Cardiac muscle cell (in vitro differentiated cells and primary cell): ENCODE measurements around the gene SAE1. TPM values are rescaled to one million over a fixed set of nuclear protein-coding genes. Genes with fewer than 3 reads are reported as not detected.
A peak's percentile ranks its signal among the peaks of the same experiment; 100 is the strongest.

Source experiments
- DNase-seq, 2 donors: peaks; one replicate each; pipeline versions ENCODE4 v3.0.0 to v3.0.0-alpha.2; 2010 to 2017; ENCODE audit warnings: low read depth in 1 of 2, low spot score in 1 of 2
- H3K27ac ChIP-seq: fragments of 200-600 bp; sonication (generic); 2 replicates; pipeline ENCODE4 v1.5.1; 2016
- H3K27me3 ChIP-seq: fragments of 200-600 bp; sonication (generic); 2 replicates; pipeline ENCODE4 v1.6.0; 2016; ENCODE audit warnings: control low read depth
- H3K36me3 ChIP-seq: fragments of 200-600 bp; sonication (generic); 2 replicates; pipeline ENCODE4 v1.5.1; 2016; ENCODE audit warnings: control low read depth
- H3K4me1 ChIP-seq: fragments of 200-600 bp; sonication (generic); 2 replicates; pipeline ENCODE4 v1.8.1; 2017; ENCODE audit warnings: low read depth, mild to moderate bottlenecking, mixed run types
- H3K4me3 ChIP-seq: fragments of 200-600 bp; sonication (generic); 2 replicates; pipeline ENCODE4 v1.5.1; 2016; ENCODE audit warnings: mild to moderate bottlenecking
- H3K9me3 ChIP-seq: fragments of 200-600 bp; sonication (generic); 2 replicates; pipeline ENCODE4 v1.5.1; 2017; ENCODE audit warnings: low read depth, mild to moderate bottlenecking, control low read depth
- polyA plus RNA-seq: library from polyadenylated mRNA; unstranded; fragments of >200 nt; fragmentation: Nextera tagmentation; extraction: Ambion mirVana; gene quantifications from 2 replicates; pipeline ENCODE4 v1.2.1, GENCODE V29; 2016
- total RNA-seq: library from RNA; depleted of rRNA; stranded (reverse); fragments of >200 nt; gene quantifications from 2 replicates; pipeline ENCODE4 v1.2.3, GENCODE V29; 2016
- TF ChIP-seq, protein P1 (sequence below): IDR thresholded peaks from 2 replicates; pipeline ENCODE4 v1.5.1; 2012; ENCODE audit warnings: low read depth, mild to moderate bottlenecking, low read length

Gene SAE1
- total and polyA plus RNA-seq, 2 experiments from 2014 or later, result 128 to 171 TPM

DNA sequence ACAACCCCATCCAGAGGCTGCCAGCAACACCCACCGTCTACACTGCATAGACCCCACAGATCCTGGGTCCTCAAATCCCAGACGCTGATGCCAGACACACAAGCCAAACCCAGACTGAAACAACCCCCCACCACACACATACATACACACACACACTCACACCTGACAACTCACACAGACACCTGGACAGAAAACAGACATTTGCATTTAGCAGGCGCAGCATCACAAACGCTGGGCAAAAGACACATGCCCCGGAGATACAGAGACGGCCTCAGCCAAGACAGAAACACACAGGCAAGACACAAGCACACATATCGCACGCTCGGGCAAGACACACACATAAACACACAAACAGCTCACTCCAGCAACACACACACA, 99.0 kb downstream of the SAE1 start:
- no peak for DNase-seq
- peaks cover 20% of the 10 kb centered on the region for H3K4me1 ChIP-seq
- peak overlapping the region; percentile 20 for H3K27ac ChIP-seq
- TF ChIP-seq, protein P1, sequence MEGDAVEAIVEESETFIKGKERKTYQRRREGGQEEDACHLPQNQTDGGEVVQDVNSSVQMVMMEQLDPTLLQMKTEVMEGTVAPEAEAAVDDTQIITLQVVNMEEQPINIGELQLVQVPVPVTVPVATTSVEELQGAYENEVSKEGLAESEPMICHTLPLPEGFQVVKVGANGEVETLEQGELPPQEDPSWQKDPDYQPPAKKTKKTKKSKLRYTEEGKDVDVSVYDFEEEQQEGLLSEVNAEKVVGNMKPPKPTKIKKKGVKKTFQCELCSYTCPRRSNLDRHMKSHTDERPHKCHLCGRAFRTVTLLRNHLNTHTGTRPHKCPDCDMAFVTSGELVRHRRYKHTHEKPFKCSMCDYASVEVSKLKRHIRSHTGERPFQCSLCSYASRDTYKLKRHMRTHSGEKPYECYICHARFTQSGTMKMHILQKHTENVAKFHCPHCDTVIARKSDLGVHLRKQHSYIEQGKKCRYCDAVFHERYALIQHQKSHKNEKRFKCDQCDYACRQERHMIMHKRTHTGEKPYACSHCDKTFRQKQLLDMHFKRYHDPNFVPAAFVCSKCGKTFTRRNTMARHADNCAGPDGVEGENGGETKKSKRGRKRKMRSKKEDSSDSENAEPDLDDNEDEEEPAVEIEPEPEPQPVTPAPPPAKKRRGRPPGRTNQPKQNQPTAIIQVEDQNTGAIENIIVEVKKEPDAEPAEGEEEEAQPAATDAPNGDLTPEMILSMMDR, result no peak
- no peaks in the 10 kb centered on the region for H3K36me3 ChIP-seq
- no peaks in the 10 kb centered on the region for H3K27me3 ChIP-seq
- peak overlapping the region; percentile 98 for H3K4me3 ChIP-seq
- H3K9me3 ChIP-seq, result no peaks in the 10 kb centered on the region

DNA sequence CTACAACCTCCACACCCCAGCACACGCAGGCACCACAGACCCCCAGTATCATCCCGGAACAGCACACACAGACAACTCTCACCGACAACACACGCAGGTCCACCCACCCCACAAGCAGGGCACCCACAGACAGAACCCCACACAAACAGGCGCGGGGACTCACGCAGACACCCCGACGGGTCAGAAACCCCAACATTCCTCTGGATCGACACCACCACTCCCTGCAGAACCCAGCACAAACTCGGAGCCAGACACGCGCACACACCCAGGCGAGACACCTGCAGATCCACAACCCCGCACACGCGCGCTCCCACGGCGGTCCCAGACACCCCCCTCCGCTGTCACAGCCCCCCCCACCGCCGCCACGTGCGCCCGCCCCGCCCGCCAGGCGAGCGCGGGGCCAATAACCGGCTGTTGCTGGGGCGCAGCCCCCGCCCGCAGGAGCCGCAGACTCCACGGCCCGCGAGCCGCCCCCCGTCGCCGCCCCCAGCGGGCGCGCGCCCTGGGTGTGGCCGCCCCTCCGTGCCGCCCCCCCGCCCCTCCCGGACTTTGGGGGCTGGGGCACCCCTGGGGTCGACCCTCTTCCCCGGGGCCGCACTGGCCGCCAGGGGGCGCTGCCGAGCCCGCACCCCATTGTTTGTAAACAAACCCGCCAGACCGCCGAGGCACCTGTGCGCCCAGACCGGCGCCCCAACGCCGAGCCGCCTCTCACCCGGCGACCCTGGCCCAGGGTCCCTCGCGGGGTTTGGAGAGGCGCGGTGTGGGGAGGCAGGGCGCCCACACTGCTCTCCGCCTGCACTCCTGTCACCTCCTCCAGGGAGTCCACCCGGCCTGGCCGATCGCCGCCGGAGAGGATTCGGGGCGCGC, 99.7 kb downstream of the SAE1 start:
- Histone ChIP-seq H3K27me3 (no peaks in the 10 kb centered on the region), H3K27ac (peak overlapping the region; percentile 37), H3K4me3 (peak overlapping the region; percentile 98), H3K36me3 (no peaks in the 10 kb centered on the region), H3K9me3 (no peaks in the 10 kb centered on the region), H3K4me1 (peaks cover 20% of the 10 kb centered on the region)
- TF ChIP-seq, protein P1, result peak; percentile 58
- peak; percentile 49 to 51 for DNase-seq

DNA sequence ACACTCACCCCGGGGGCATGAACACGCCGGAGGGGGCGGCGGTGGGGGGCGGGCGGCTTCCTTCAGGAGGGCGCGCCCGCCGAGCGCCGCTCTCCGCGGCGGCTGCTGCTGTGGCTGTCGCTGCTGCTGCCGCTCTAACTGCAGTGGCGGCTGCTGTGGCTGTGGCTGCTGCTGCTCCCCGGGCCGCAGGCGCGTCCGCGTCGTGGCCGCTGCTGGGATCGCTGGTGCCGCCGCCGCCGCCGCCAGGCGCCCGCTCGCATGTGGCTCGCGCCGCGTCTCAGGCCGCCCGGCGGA, 100.2 kb downstream of the SAE1 start, which contains the start of gene BBC3:
Gene BBC3, minus strand, starts transcription at position 279 of the 294 bp plus-strand sequence. CDS start 2,768 bp downstream, outside the sequence.
- no peaks in the 10 kb centered on the region for H3K36me3 ChIP-seq
- no peak for DNase-seq
- no peaks in the 10 kb centered on the region for H3K9me3 ChIP-seq
- H3K27me3 ChIP-seq, result no peaks in the 10 kb centered on the region
- H3K27ac ChIP-seq, result peak within 1 kb of the TSS; percentile 53
- TF ChIP-seq, protein P1, result no peak
- peak within 1 kb of the TSS; percentile 98 for H3K4me3 ChIP-seq
- peaks cover 15% of the 10 kb centered on the region for H3K4me1 ChIP-seq

DNA sequence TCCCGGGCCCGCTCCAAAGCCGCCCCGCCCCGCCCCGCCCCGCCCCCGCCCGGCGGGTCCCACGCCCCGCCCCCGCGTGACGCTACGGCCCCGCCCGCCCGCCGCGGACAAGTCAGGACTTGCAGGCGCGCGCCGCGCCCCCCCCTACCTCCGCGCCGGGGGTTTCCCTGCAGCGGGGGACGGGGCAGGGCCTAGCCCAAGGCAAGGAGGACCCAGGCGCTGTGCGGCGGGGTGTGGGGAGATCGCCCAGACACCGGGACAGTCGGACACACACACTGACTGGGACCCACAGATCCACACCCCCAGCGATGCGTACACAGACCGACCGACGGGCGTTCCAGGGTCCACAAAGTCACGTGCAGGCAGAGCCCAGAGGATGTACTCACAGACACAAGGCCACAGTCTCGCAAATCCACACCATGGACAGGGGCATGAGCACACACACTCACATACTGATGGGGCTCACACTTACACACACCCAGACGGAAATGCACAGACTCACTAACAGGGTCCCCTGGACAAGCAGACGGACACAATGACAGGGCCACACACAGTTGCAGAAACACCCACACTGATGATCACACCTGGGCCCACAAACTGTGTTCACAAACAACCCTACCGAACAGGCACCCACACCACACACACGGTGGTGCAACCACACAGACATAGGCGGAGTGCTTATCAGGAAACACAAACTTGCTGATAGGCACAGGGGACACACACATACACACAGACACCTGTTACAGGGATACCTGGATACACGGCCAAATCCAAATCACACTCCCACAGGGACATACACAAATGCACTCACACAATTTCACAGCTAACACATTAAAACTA, 100.8 kb downstream of the SAE1 start:
- TF ChIP-seq, protein P1, result no peak
- H3K27ac ChIP-seq, result peak overlapping the region; percentile 53
- H3K4me3 ChIP-seq, result peak overlapping the region; percentile 25
- H3K9me3 ChIP-seq, result no peaks in the 10 kb centered on the region
- peak; percentile 88 for DNase-seq
- H3K36me3 ChIP-seq, result no peaks in the 10 kb centered on the region
- peaks cover 13% of the 10 kb centered on the region for H3K4me1 ChIP-seq
- no peaks in the 10 kb centered on the region for H3K27me3 ChIP-seq

DNA sequence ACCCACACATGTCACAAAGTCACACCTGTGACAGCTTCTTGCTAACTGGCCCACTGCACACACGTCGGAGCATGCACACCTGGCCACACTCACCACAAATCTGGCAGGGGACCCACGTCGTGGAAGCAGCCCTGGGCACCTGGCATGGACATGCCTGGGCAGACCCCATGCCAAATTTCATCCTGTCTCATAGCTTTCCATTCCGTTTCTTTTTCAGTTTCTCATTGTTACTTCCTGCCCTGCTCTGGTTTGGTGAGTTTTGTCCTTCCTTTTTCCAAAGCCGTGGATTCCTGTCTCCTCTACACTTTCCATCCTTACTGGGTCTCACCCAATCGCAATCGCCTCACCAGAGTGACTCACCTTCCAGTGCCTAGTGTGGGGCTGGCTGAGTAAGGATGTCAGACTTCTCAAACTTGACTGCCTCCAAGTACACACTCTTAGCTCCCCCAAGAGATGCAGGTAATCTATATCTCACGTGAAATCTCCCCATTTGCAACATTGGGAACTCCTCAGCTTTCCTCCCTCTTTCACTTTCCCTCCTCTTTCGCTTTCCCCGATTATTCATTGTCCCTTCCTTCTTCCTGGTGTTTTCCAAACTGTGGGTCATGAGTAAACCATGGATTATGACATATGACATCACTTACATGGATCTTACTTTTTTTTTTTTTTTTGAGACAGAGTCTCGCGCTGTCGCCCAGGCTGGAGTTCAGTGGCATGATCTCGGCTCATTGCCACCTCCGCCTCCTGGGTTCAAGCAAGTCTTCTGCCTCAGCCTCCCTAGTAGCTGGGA, 102.0 kb downstream of the SAE1 start:
- Histone ChIP-seq H3K27ac (no peak overlapping the region), H3K36me3 (no peaks in the 10 kb centered on the region), H3K4me3 (no peak overlapping the region), H3K4me1 (peaks cover 3% of the 10 kb centered on the region), H3K9me3 (no peaks in the 10 kb centered on the region), H3K27me3 (no peaks in the 10 kb centered on the region)
- DNase-seq, result peak in 1 of 2 donors; percentile 56
- TF ChIP-seq, protein P1, result no peak
